ENCODE data around the gene GAD1. TPM values are rescaled to one million over a fixed set of nuclear protein-coding genes. Genes with fewer than 3 reads are reported as not detected.

GAD1 gene

Small RNA genes lying within 50 kb of the gene (small RNA-seq; reads per million reads assigned to genes)
- not detected for gene RF00019 (ENCODE audit: low read depth)
